GM19025 (cell line): Measurements from ENCODE around the gene TNNC2.
"Not testable (repeated sequence)": the region's sequence is repeated elsewhere in the genome, so short reads cannot be mapped to it uniquely, and the experiment has no call there.

ENCODE experiments used
- ATAC-seq: cut with Tn5 transposase; IDR thresholded peaks from one replicate; pipeline ENCODE4 v1.9.1; 2021; ENCODE audit warnings: mild to moderate bottlenecking, low read depth, moderate library complexity; ENCODE audit not compliant: unreplicated experiment

Gene TNNC2

DNA sequence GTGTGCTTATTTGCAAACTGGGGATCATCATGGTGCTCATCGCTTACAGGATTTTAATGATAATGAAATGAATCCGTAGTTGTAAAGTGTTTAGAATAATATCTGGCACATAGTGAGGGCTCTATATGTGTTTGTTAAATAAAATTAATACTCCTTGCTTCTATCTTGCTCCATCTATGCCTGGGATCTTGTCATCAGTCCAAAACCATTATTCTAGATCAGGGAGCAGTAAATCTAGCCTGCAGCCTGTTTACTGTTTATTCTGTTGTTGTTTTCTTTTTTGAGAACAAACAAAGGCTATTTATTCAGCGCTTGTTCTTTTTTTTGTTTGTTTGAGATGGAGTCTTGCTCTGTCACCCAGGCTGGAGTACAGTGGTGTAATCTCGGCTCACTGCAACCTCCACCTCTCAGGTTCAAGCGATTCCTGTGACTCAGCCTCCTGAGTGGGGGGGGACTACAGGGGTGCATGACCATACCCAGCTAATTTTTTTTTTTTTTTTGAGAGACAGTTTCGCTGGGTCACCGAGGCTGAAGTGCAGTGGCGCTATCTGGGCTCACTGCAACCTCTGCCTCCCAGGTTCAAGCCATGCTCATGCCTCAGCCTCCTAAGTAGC, 22.0 kb upstream of the TNNC2 start:
- no peak for ATAC-seq

DNA sequence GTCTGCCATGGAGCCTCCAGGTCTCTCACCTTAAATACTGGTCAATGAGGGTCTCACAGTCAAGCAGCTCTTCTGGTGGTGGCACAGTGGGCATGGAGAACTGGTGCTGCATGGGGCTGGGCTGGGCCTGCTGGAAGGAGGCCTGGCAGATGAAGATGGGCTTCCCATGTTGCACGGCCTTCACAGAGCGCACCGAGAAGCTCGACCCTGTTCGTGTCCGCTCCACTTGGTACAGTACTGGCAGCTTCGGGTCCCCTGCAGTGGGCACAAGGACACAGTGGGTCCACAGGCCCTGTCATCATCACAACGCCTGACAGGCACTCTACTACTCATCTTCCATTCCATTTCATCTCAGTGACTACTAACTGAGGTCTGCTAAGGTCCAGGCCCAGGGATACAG, 21.3 kb upstream of the TNNC2 start:
- ATAC-seq = no peak

DNA sequence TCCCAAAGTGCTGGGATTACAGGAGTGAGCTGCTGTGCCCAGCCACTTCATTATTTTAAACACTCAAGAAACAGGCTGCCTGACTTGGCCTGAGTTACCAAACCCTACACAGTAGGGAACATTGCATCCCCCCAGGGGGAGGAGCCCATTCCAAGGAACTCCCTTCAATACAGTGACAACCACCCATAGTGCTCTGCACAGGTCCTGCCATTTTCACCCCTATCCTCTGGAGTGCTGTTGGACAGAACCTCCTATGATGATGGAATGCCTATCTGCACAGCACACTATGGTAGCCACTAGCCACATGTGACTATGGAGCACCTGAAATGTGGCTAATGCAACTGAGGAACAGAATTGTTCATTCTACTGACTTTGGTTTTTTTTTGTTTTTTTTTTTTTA, 18.3 kb upstream of the TNNC2 start:
- ATAC-seq = no peak

DNA sequence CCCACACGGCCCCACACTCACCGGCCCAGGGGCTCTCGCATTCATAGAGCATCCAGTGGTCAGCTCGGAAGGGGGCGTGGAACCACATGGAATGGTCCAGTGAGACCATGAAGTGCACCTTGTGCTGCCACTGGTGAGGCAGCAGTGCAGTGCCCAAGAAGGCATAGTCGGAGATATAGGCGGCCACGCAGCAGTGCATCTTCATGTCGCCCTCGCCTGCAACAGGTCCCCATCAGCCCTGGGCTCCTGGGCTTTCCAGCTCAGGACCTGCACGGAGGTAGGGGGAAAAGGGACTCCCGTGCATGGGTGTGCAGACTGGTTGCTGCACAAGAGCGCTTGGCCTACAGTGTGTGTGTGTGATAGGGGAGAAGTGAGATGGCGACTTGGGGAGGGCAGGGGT, 16.4 kb upstream of the TNNC2 start:
- no peak for ATAC-seq

DNA sequence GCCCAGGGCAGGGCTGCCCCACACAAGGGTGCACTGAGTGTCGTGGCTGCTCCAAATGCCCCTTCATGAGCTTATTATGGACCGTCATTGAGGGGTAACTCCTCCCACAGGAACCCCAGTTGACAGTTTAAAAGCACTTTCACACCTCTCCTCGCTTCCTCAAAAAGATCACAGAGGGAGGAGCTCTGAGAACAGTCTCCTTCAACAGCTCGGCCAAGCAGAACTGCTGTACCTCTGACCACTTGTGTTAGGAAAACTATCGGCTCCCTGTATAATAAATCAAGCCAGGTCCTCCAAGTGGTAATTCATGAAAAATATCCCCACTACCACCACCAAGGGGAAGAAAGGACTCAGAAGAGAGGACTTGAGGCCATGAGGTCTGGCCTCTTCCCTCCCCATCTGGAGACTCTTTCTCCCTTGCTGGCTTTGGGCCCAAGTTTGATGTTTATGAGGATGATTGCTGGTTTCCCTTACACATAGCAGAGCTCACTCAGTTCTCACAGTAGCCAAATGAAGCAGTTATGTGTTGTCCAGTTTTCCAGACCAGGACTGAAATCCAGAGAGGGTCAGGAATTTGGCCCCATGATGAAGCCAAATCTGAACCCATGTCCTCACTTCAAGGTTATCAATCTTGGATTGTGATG, 15.2 kb upstream of the TNNC2 start:
- no peak for ATAC-seq

DNA sequence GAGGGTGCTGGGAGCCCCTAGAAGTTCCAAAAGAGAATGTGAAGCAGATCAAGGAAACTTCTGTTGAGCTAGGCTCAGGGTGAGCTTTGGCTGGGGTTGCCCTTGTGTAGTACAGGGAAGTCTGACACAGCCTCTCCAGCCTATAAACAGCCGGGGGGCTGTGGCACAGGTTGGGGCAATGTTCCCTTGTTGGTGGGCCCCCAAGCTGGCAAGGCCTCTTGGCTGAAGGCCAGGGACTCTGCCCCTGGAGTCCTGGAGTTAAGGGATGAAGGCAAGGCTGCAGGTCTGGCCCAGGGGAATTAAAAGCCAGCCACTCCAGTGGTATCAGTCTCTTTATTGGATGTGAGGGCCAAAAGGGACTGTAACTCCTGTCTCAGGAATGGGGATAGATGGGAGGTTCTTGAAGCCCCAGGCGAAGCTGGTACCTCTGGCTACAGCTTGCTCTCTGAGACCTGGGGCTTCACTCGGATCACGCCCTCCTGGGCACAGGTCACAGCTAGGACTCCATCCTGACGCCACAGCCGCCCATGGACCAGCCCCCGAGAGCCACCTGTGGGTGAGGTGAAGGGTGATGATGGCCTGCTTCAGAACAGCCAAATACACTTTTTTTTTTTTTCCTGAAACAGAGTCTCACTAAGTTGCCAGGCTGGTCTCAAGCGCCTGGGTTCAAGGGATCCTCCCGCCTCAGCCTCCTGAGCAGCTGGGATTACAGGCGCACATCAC, 14.5 kb upstream of the TNNC2 start:
- ATAC-seq = no peak

DNA sequence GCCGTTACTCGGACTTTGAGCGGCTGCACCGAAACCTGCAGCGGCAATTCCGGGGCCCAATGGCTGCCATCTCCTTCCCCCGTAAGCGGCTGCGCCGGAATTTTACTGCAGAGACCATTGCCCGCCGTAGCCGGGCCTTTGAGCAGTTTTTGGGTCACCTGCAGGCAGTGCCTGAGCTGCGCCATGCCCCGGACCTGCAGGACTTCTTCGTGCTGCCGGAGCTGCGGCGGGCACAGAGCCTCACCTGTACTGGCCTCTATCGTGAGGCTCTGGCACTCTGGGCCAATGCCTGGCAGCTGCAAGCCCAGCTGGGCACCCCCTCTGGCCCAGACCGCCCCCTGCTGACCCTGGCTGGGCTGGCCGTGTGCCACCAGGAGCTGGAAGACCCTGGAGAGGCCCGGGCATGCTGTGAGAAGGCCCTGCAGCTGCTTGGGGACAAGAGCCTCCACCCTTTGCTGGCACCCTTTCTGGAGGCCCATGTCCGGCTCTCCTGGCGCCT, 13.6 kb upstream of the TNNC2 start:
- no peak for ATAC-seq

DNA sequence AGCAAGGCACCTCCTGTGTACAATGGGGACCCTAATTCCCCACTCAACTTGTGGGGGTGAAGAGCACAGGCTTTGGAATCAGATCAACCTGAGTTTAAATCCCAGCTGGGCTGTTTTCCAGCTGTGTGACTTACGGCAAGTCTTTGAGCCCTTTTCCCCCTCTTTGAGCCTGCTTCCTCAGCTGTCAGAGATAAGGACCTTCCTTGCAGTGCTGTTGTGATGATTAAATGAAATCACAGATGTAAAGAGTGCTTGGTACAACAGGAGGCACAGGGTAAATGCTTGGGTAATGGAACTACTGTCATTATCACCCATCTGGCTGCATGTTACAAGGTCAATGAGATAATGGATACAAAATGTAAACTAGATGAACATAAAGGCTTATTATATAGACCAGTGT, 9.7 kb upstream of the TNNC2 start:
- no peak for ATAC-seq

DNA sequence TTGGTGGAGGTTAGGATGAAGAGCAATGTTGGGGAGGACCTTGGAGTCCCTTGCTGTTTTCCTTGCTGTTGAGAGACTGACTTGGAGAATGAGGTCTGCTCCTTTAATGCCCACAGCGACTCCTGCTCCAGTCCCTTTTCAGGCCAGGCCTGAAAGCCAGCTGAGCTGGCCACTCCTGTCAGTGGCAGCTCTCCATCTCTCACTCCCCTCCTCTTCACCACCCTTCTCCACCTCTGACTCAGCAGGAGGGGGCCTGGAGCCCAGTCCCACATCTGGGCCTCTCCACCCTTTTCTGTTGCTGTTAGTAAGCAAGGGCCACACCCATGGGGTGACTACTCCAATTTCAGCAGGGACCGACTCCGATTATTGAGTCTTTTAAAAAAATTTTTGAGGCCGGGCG, 8.7 kb upstream of the TNNC2 start:
- ATAC-seq = no peak

DNA sequence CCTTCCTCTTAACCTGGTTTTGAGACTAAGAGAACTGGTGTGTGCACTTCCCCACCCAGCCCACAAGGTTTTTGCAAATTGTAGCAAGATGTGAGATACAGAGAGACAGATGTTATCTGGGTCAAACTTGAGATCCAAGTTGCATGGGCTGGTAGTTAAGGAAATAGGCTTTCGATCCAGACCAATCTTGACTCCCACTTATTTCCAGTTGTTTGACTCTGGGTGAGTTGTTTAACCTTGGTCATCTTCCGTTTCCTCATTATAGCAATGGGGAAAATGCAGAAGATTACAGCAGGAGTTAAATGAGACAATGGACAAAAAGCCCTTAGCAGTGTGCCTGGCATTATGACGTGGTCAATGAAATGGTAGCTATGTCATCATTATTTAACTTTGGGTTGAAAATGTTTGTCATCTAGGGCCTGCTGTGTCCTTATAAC, 8.2 kb upstream of the TNNC2 start:
- ATAC-seq = no peak

DNA sequence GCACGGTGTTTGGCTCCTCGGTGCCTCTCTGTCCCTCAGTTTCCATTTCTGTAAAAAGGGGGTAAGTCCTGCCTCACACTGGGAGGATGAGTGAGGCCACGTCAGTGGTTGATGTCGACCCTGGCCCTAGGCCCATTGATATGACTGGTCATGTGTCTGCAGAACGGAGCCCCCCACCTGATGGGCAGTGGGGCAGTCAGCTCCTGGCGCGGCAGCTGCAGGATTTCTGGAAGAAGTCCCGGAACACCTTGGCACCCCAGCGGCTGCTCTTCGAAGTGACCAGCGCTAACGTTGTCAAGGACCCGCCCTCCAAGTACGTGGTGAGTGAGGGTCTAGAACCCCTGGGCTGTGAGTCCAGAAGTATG, 7.7 kb upstream of the TNNC2 start:
- no peak for ATAC-seq

DNA sequence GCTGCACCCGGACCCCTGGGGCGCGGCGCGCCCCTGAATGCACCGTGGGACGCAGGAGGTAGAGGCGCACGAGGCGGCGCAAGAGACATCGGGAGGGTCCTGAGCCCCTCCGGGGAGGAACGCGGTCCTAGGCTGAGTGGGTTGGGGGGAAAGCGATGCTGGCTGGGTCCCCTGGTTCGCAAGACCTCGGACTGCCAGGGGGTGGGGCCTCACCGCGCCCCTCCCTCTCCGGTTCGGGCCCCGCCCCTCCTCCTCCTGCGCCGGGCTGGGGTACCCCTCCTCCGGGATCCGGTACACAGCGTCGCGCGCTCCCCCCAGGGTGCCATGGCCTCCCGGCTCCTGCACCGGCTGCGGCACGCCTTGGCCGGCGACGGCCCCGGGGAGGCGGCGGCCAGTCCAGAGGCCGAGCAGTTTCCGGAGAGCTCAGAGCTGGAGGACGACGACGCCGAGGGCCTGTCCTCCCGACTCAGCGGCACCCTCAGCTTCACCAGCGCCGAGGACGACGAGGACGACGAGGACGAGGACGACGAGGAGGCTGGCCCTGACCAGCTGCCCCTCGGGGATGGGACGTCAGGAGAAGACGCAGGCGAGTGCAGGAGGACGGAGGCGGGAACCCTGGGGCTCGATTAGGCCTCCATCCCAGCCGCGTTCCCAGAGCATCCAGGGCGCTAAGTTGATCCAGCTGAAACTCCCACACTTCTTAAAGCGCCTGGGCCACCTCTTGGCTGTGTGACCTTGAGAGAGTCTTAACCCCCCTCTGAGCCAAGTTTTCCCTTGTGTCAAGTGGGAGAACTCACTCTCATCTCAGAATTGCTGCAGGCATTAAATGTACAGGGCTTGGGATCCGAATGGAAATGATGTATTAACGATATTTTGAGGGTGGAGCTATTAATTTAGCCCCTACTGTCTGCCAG, 7.0 kb upstream of the TNNC2 start:
- no peak for ATAC-seq

DNA sequence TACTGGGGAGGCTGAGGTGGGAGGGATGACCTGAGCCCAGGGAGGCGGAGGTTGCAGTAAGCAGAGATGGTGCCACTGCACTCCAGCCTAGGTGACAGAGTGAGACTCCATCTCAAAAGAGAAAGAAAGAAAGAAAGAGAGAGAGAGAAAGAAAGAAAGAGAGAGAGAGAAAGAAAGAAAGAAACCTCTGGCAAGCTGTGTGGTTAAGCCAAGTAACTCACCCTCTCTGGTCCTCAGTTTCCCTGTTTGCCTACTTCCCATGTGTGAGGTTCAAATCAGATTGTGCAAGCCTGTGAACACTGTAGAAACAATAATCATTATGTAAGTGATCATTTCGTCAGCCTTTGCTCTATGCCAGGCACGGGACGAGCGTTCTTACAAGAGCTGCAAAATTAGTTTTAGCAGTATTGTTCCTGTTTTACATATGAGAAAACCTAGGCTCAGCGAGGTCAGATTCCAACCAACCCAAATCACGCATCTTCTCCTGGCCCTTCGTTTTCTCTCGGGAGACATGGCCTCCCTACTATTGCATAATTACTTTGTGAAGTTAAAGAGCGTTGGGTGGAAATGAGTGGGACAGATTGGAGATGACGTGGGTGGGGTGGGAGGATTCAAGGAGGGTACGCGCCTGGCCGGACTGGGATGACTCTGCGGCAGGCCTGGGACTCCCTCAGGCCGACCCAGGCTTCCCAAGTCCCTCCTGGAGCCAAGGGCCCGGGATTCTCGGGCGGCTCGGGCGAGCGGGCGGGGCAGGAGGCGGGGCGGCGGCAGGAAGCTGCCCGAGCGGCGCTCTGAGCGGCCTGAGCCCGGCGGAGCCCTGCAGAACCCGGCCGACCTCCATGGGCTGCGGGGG, 6.1 kb upstream of the TNNC2 start, which contains the start of gene SNX21:
Gene SNX21 (plus strand): TSS at position 770 of the 853 bp plus-strand sequence. CDS start 121 bp downstream, outside the sequence.
- no peak for ATAC-seq

DNA sequence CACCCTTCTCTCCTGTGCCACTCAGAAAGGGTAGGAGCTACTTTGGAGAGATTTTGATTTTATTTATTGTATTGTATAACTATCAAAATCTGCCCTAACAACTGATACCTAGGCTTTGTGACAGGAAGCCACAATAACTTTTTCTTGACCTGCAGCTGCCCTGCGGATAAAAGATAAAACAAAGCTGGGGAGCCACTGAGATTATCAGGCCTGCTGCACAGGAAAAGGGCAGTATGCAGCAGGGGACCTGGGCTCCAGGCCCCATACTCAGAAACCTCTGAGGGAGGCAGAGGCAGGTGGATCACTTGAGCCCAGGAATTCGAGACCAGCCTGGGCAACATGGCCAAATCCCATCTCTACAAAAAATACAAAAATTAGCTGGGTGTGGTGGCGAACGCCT, 5.5 kb upstream of the TNNC2 start:
- ATAC-seq = no peak

DNA sequence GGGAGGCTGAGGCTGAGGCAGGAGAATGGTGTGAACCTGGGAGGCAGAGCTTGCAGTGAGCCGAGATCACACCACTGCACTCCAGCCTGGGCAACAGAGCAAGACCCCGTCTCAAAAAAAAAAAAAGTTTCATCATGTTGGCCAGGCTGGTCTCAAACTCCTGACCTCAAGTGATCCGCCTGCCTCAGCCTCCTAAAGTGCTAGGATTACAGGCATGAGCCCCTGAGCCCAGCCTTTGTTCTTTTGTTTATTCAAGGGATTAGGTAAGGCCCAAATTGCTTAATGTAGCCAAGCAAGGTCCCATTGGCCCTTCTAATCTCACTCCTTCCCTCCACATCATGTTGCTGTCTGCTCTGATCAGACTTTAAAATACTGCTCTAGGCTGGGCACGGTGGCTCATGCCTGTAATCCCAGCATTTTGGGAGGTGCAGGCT, 2.6 kb upstream of the TNNC2 start:
- not testable (repeated sequence) for ATAC-seq

DNA sequence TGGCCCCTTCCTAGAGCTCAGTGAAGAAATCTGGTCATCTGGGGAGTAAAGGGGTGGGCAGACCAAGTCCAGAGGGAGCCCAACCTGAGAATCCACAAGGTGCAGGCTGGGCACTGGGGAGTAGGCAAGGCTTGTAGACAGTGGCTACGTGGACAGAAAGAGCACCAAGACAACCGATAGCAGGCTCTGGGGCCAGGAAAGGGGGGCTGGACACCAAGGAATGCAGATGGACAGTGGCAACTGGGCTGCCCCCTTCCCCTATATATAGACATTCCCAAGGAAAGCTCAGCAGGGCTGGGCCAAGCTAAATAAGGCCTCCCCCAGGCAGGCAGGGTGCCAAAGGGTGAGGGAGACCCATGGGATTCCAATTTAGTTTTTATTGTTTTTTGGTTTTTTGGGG, 1.5 kb upstream of the TNNC2 start:
- ATAC-seq = no peak

DNA sequence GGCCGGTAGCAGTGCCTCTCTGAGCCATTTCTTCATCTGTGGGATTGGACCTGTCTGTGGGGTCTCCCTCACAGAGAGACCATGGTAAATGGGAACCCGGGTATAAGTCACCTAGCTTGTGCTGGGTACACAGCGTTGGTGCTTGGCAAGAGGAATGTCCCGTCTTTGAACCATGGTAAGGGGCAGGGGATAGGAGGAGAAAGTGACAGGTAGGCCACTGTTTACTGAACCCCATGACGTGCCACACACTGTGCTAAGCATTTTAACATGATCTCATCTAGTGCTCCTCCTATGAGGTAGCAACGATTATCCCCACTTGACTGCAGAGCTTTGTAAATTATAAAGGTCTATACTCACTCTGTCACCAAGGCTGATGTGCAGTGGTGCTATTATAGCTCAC, 600 bp upstream of the TNNC2 start:
- no peak for ATAC-seq

DNA sequence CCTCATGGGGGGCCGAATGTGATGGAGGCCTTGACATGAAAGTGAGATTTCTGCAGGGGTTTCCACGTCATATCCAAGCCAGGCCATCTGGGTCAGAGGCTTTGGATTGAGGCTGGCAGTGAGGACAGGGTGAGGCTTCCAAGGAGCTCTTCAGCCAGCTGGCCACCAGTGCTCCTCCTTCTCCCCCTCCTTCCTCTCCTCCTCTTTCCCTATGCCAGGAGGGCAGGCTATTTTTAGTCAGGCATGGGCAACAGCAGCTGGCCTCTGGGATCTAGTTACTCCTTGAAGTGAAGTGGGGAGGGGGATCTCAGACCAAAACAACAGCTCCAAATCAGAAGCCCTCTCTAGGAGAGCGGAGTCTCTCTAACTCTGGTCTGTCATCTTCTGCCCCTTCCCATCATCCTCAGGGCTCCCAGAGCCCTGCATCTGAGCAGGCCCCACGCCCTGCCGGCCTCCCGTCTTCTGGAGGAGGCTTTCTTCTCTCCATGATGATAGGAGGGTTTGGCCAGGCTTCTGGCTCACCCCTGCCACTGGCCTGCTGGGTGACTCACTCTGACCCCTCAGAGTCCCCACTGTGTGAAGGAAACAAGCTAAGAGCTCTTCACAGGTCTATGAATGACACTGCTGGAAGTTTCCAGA, 612 bp downstream of the TNNC2 start:
- ATAC-seq = no peak
